Uterus (tissue), 2 donors: ENCODE data around the gene PCED1B.

ENCODE experiments used
- CTCF ChIP-seq, 4 experiments: fragments of 200-600 bp in 2 of 4; fragments of 450-650 bp in 2 of 4; sonication (generic) in 2 of 4; IDR thresholded peaks; one replicate each; pipeline ENCODE4 v1.5.1; 2016 to 2019; ENCODE audit warnings: antibody characterized with exemption in 4 of 4, mild to moderate bottlenecking in 2 of 4, moderate library complexity in 1 of 4
- POLR2A ChIP-seq, 2 donors: fragments of 450-650 bp; IDR thresholded peaks; one replicate each; pipeline ENCODE4 v1.6.1; 2016; ENCODE audit warnings: antibody characterized with exemption in 2 of 2, mild to moderate bottlenecking in 1 of 2, moderate library complexity in 1 of 2

GRCh38 chr12:47088021-47088944, 8.9 kb downstream of the PCED1B start:
- TF ChIP-seq CTCF (IDR thresholded peaks at IDR 0.05) (no peak), POLR2A (IDR thresholded peaks at IDR 0.05) (no peak)
